Activated CD4-positive, alpha-beta T cell treated with anti-CD3 and anti-CD28 coated beads, Interleukin-2, amount 10 ng/mL, durations not matched to agents 7 days and 5 days (primary cell): ENCODE measurements around the gene PCP2. TPM values are rescaled to one million over a fixed set of nuclear protein-coding genes. Genes with fewer than 3 reads are reported as not detected.

ENCODE experiments used
- CTCF ChIA-PET: fragments of 350-600 bp; sonication (Branson Sonifier 250); formaldehyde crosslinking; loops from one replicate; lab custom pipeline; 2021; ENCODE audit warnings: antibody characterized with exemption; lab: Charles Lee
- POLR2A ChIA-PET: fragments of 350-600 bp; sonication (Branson Sonifier 250); formaldehyde crosslinking; loops from one replicate; lab custom pipeline; 2021; ENCODE audit warnings: antibody characterized with exemption; lab: Charles Lee
- DNase-seq: peaks from one replicate; pipeline ENCODE4 v3.0.0-alpha.2; 2020
- H3K27ac Mint-ChIP-seq: one replicate; pipeline ENCODE4 v1.8.0; 2021; ENCODE audit warnings: mild to moderate bottlenecking, moderate library complexity, mixed read lengths
- H3K27me3 Mint-ChIP-seq: one replicate; pipeline ENCODE4 v1.8.0; 2021; ENCODE audit warnings: mixed read lengths
- H3K36me3 Mint-ChIP-seq: one replicate; pipeline ENCODE4 v1.8.0; 2021; ENCODE audit warnings: low read depth, mixed read lengths
- H3K4me1 Mint-ChIP-seq: one replicate; pipeline ENCODE4 v1.8.0; 2021; ENCODE audit warnings: mixed read lengths
- H3K4me3 Mint-ChIP-seq: one replicate; pipeline ENCODE4 v1.8.0; 2021; ENCODE audit warnings: mild to moderate bottlenecking, moderate library complexity, mixed read lengths
- H3K9me3 Mint-ChIP-seq: one replicate; pipeline ENCODE4 v1.8.0; 2021; ENCODE audit warnings: mixed read lengths
- total RNA-seq, 2 experiments: library from RNA; stranded (reverse); gene quantifications; one replicate each; pipeline ENCODE4 v1.2.3, GENCODE V29; 2021

PCP2 gene
- total RNA-seq, 2 experiments from 2014 or later: 0.82 to 1.2 TPM

DNA sequence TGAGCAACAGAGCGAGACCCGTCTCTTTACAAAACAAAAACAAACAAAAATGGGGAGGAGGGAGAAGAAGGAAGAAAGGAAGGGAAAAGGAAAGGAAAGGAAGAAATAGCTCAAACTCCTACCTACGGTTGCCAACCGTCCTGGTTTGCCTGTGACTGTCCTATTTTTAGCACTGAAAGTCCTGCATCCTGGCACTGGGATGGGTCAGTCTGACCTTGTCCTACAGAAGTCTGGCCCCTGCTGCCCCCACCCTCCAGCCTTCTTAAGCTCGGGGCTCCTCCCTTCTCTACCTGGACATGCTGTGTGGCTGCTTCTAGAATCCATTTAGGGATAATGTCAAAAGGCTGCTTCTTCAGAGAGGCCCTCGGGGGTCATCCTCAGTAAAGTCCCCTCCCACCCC is 2.2 kb upstream of the PCP2 start:
- CTCF ChIA-PET: interaction anchor here (1.5 kb wide), 1 partner anchor 45 kb away, joined by 4 read pairs; the partner anchor contains the start of gene TRAPPC5
- H3K27ac Mint-ChIP-seq: peak overlapping the region; percentile 94
- POLR2A ChIA-PET: no interaction called here
- DNase-seq: no peak
- H3K4me1 Mint-ChIP-seq: peaks cover 36% of the 10 kb centered on the region
- H3K4me3 Mint-ChIP-seq: peak overlapping the region; percentile 56
- H3K27me3 Mint-ChIP-seq: no peaks in the 10 kb centered on the region
- H3K36me3 Mint-ChIP-seq: peaks cover 19% of the 10 kb centered on the region
- H3K9me3 Mint-ChIP-seq: peaks cover 7% of the 10 kb centered on the region

GRCh38 chr19:7632340-7633203 is 947 bp downstream of the PCP2 start:
- no peak overlapping the region for H3K4me3 Mint-ChIP-seq

GRCh38 chr19:7631577-7631976 is 1.9 kb downstream of the PCP2 start:
- peaks cover 10% of the 10 kb centered on the region for H3K36me3 Mint-ChIP-seq
- peak overlapping the region; percentile 35 for H3K4me3 Mint-ChIP-seq
- H3K27ac Mint-ChIP-seq: peak overlapping the region; percentile 64
- peaks cover 45% of the 10 kb centered on the region for H3K4me1 Mint-ChIP-seq
- no peaks in the 10 kb centered on the region for H3K27me3 Mint-ChIP-seq
- ChIA-PET POLR2A (no interaction called here), CTCF (no interaction called here)
- DNase-seq: no peak
- no peaks in the 10 kb centered on the region for H3K9me3 Mint-ChIP-seq

More at GRCh38 chr19:7632340-7633203, 947 bp downstream of the PCP2 start:
- H3K27ac Mint-ChIP-seq: no peak overlapping the region
- H3K27me3 Mint-ChIP-seq: no peaks in the 10 kb centered on the region
- POLR2A ChIA-PET: no interaction called here
- H3K9me3 Mint-ChIP-seq: no peaks in the 10 kb centered on the region
- H3K4me1 Mint-ChIP-seq: peaks cover 47% of the 10 kb centered on the region
- peaks cover 5% of the 10 kb centered on the region for H3K36me3 Mint-ChIP-seq
- CTCF ChIA-PET: interaction anchor here (0.9 to 1.2 kb wide), 3 partner anchors 18 to 24 kb away, joined by 3 to 5 read pairs (median 4); no protein-coding TSS in a partner anchor
- DNase-seq: no peak

DNA sequence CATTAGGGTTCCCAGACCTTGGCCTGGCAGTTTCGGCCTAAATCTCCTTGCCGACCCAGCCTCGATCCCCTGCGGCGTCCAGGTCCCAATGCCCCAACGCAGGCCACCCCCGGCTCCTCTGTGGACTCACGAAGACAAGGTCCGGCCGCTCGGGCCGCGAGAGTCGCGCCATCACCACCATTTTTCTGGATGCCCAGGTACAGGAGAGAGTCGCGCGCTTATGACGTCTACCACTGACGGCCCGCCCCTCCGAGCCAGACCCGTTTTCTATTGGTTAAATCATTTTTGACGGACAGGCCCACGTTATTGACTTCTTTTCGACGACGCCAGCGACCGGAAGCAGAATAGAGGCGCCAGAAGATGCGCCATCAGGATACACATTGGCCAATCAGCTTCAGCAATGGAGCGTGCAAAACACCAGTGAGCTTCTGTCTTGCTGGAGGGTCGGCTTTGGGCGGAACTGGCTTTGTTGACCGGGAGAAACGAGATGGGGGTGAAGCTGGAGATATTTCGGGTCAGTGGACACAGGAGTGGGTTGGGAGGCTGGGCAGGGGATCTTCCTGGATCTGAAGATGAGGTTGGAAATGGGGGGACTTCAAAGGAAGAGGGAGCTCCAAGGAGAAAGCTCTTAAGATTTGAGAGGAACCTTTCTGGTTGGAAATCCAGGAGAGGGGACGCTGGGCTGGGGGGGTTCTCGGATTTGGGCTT is 4.0 kb downstream of the PCP2 start, which contains the start of the genes PET100 and XAB2:
Gene PET100, plus strand, starts transcription at position 447 of the 708 bp plus-strand sequence. Its CDS starts 41 bp downstream, at position 488.
Gene XAB2, minus strand, starts transcription at position 199 of the 708 bp plus-strand sequence. Its CDS starts 18 bp downstream, at position 181.
- CTCF ChIA-PET: interaction anchor here (0.6 to 1.8 kb wide), 7 partner anchors 19 to 170 kb away, joined by 3 to 6 read pairs (median 3); no protein-coding TSS in a partner anchor
- peak within 1 kb of the TSS; percentile 99 for H3K27ac Mint-ChIP-seq

DNA sequence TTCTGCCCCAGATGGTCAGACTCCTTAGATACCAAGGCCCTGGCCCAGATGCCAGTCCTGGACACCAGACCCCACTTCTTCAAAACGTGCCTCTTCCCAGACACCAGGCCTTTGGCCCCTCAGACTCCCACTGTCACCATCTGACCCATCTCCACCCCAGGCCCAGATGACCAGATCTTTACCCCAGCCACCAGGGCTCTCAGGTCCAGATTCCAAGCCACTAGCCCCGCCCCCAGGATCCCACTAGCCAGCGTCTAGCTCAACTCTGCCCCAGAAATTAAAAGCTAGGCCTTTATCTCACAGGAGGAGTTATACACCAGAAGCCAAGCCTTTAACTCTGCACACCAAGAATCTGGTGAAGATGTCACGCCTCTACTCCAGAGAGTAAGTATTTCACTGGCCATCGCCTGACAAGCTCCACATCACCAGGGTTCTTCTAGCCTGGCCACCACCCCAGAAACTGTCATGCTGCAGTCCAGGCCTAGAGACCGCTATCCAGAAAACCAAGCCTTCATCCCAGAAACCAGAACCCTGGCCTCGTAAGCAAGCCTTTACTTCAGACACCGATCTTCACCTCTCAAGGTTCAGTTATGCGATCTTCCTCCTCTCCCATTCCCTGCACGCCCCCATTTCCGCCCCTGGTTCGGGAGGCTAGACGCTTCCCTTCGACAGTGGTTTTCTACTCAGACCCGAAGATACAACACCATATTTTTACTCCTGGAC is 4.8 kb downstream of the PCP2 start:
- CTCF ChIA-PET: interaction anchor here (1.1 to 1.8 kb wide), 4 partner anchors 23 to 171 kb away, joined by 3 to 6 read pairs (median 4); no protein-coding TSS in a partner anchor
- Mint-ChIP-seq H3K4me1 (peaks cover 34% of the 10 kb centered on the region), H3K36me3 (peaks cover 10% of the 10 kb centered on the region), H3K9me3 (no peaks in the 10 kb centered on the region), H3K27me3 (no peaks in the 10 kb centered on the region), H3K4me3 (peak overlapping the region; percentile 90), H3K27ac (peak overlapping the region; percentile 99)
- POLR2A ChIA-PET: interaction anchor here (1.0 kb wide), 1 partner anchor 234 kb away, joined by 3 read pairs; no protein-coding TSS in a partner anchor
- no peak for DNase-seq

More for the DNA sequence above, 4.0 kb downstream of the PCP2 start, which contains the start of the genes PET100 and XAB2:
- peaks cover 34% of the 10 kb centered on the region for H3K4me1 Mint-ChIP-seq
- no peaks in the 10 kb centered on the region for H3K9me3 Mint-ChIP-seq
- peak; percentile 98 for DNase-seq
- H3K36me3 Mint-ChIP-seq: peaks cover 10% of the 10 kb centered on the region
- POLR2A ChIA-PET: interaction anchor here (0.6 to 1.0 kb wide), 2 partner anchors 233 to 1598 kb away, joined by 3 read pairs; no protein-coding TSS in a partner anchor
- peak within 1 kb of the TSS; percentile 90 for H3K4me3 Mint-ChIP-seq
- no peaks in the 10 kb centered on the region for H3K27me3 Mint-ChIP-seq

GRCh38 chr19:7627166-7627565 is 6.4 kb downstream of the PCP2 start:
- Mint-ChIP-seq H3K4me3 (peak overlapping the region; percentile 90), H3K27me3 (no peaks in the 10 kb centered on the region), H3K36me3 (peaks cover 16% of the 10 kb centered on the region), H3K27ac (no peak overlapping the region), H3K4me1 (peaks cover 34% of the 10 kb centered on the region), H3K9me3 (no peaks in the 10 kb centered on the region)
- POLR2A ChIA-PET: no interaction called here
- CTCF ChIA-PET: no interaction called here
- no peak for DNase-seq

- no peaks in the 10 kb centered on the region for H3K27me3 Mint-ChIP-seq
- no peaks in the 10 kb centered on the region for H3K9me3 Mint-ChIP-seq
- H3K4me1 Mint-ChIP-seq: peaks cover 30% of the 10 kb centered on the region
- H3K27ac Mint-ChIP-seq: no peak overlapping the region
- peaks cover 22% of the 10 kb centered on the region for H3K36me3 Mint-ChIP-seq
- H3K4me3 Mint-ChIP-seq: no peak overlapping the region
- CTCF ChIA-PET: no interaction called here
- no peak for DNase-seq
- POLR2A ChIA-PET: no interaction called here
Measured at GRCh38 chr19:7625763-7626372, 7.7 kb downstream of the PCP2 start.

GRCh38 chr19:7624810-7625209 is 8.7 kb downstream of the PCP2 start:
- Mint-ChIP-seq H3K4me1 (peaks cover 22% of the 10 kb centered on the region), H3K27me3 (no peaks in the 10 kb centered on the region), H3K27ac (no peak overlapping the region), H3K36me3 (peaks cover 22% of the 10 kb centered on the region), H3K9me3 (no peaks in the 10 kb centered on the region), H3K4me3 (no peak overlapping the region)
- ChIA-PET POLR2A (no interaction called here), CTCF (interaction anchor here (0.9 to 1.0 kb wide), 3 partner anchors 16 to 19 kb away, joined by 3 to 4 read pairs (median 3); no protein-coding TSS in a partner anchor)
- no peak for DNase-seq

DNA sequence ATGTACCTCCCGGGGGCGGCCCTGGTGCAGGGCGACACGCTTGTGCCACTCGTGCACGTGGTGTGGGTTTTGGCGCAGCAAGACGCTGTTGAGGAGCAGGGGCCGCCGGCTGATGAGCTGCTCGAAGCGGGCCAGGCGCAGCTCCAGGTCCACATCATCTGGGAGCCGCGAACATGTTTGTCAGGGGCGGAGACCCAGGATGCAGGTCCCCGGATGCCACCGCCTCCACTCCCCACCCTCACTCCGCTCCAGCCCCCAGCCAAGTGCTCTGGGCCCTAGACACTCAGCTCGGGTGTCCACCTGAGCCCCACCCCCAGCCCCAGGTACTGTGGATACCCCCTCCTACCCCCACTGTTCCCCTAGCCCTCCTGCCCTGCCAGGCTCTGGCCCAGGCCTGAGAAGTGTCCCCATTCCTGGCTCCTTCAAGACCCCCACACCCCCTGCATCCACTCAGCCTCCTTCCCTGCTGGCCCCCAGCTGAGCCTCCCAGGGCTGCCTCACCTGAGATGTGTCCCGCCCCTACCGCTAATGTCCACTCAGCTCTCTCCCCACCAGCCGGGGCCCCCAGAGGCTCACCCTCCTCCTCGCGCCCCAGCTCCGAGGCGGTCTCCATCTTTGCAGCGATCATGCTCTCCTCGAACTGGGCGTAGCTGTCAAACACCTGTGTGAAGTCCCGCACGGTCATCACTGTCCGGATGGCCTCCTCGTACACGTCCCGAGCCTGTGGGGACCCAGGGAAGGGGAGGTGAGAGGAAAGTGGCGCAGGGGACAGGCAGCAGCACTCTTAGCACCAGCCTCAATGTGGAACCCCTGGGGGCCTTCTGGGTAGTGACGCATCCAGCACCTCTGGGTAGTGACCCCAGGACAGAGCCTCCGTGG is 9.6 kb downstream of the PCP2 start:
- no peaks in the 10 kb centered on the region for H3K27me3 Mint-ChIP-seq
- H3K9me3 Mint-ChIP-seq: no peaks in the 10 kb centered on the region
- ChIA-PET POLR2A (no interaction called here), CTCF (interaction anchor here (0.6 to 1.0 kb wide), 4 partner anchors 15 to 87 kb away, joined by 3 to 4 read pairs (median 3); no protein-coding TSS in a partner anchor)
- H3K36me3 Mint-ChIP-seq: peaks cover 17% of the 10 kb centered on the region
- no peak overlapping the region for H3K4me3 Mint-ChIP-seq
- peaks cover 13% of the 10 kb centered on the region for H3K4me1 Mint-ChIP-seq
- H3K27ac Mint-ChIP-seq: no peak overlapping the region
- DNase-seq: no peak

- ChIA-PET CTCF (interaction anchor here (0.6 kb wide), 1 partner anchor 87 kb away, joined by 4 read pairs; no protein-coding TSS in a partner anchor), POLR2A (interaction anchor here (0.6 kb wide), 1 partner anchor 18 kb away, joined by 3 read pairs; no protein-coding TSS in a partner anchor)
- Mint-ChIP-seq H3K27me3 (no peaks in the 10 kb centered on the region), H3K4me1 (peaks cover 5% of the 10 kb centered on the region), H3K9me3 (no peaks in the 10 kb centered on the region), H3K27ac (no peak overlapping the region), H3K4me3 (no peak overlapping the region), H3K36me3 (peaks cover 23% of the 10 kb centered on the region)
- no peak for DNase-seq
Measured at GRCh38 chr19:7622933-7623685, 10.4 kb downstream of the PCP2 start.
